HG03159 (cell line): ENCODE results near the gene ACTG2.
"Not testable (repeated sequence)": the region's sequence is repeated elsewhere in the genome, so short reads cannot be mapped to it uniquely, and the experiment has no call there.

Experiments
- ATAC-seq: cut with Tn5 transposase; IDR thresholded peaks from one replicate; pipeline ENCODE4 v1.9.1; 2021; ENCODE audit warnings: mild to moderate bottlenecking, moderate library complexity; ENCODE audit not compliant: unreplicated experiment

Gene ACTG2

DNA sequence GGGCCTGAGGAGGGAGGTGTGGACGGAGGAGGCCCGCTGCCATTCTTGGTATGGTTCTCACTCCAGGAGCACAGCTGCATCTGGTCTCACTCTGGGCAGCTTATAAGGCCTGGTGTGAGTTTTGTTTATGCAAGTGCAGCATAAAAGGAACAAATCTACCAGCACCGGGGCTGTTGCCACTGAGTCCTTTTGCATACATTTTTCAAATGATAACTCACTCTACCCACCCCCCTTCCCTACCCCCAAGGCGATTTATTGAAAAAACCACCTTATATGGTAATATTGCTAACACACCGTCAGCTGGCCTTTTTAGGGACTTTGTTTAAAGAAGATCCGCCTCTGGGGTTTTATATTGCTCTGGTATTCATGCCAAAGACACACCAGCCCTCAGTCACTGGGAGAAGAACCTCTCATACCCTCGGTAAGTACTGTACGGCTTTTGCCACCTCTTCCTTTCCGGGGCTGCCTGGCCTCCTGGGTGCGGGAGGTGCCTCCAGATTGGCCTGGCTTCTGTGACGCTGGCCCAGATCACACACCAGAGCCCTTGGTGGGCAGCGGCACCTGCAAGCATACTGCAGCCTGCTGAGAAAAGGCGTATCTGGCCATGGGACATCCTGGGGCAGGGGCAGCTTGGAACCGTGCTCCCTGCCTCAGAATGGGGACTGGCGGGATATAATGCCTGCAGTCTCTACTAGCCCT, at the start of gene ACTG2:
TSS of gene ACTG2 (plus strand) at position 378 of the 699 bp plus-strand sequence. CDS start 8,304 bp downstream, outside the sequence.
- no peak for ATAC-seq

GRCh38 chr2:73844087-73844486, 48.7 kb upstream of the ACTG2 start:
- no peak for ATAC-seq

- no peak for ATAC-seq
These were observed 42.8 kb upstream of the ACTG2 start for GRCh38 chr2:73850009-73850408.

DNA sequence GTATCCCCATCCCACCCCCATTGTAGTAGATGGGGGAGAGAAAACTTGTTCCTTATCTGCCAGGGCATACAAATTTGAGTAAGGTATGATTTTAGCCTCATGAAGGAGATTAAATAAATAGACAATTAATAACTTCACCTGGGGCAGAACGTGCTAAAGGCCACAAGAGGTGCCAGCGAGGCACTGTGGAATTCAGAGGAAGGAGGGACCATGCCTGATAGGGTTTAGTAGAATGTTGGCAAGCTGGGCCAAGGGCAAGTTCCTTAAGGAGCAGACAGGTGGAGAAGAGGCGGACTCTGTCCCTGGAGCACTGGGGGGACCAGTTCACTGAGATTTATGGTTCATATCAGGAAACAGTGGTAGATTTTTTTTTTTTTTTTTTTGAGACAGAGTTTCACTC, 41.5 kb upstream of the ACTG2 start:
- no peak for ATAC-seq

GRCh38 chr2:73852020-73852419, 40.8 kb upstream of the ACTG2 start:
- no peak for ATAC-seq

DNA sequence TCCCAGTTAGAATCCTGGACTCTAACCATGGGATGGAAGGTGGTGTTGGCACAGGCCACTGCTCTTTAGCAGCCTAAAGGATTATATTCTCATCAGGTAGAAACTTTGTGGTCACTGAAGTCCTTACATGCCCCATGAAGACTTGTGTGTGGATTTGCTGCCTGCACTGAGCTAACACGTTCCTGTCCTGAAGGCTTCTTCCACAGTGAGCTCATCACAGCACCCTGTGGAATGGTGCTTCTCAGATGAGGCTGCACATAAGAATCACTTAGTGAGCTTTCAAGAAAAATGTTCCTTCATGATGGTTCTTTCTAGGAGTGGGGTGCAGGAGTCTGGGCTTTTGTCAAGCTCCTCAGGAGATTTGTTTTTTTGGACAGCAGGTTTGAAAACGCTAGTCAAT, 37.3 kb upstream of the ACTG2 start:
- no peak for ATAC-seq

DNA sequence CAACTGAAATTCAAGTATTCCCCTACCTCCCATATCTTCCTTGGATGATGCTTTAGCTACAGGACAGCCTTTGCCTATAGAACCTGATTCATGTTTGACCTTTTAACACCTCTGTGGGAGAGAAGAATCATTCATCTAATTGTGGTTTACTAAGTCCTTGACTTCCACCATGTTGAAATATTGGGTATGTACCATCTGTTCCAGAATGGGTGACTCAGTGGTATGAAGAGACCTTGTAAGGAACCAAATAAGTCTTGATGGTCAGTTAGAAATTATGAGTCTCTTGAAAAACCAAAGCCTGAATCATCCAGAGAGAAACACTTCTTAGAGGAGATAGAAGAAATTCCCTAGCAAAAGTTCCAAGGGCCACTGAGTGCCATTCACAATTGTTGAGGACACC, 36.6 kb upstream of the ACTG2 start:
- ATAC-seq, result no peak

DNA sequence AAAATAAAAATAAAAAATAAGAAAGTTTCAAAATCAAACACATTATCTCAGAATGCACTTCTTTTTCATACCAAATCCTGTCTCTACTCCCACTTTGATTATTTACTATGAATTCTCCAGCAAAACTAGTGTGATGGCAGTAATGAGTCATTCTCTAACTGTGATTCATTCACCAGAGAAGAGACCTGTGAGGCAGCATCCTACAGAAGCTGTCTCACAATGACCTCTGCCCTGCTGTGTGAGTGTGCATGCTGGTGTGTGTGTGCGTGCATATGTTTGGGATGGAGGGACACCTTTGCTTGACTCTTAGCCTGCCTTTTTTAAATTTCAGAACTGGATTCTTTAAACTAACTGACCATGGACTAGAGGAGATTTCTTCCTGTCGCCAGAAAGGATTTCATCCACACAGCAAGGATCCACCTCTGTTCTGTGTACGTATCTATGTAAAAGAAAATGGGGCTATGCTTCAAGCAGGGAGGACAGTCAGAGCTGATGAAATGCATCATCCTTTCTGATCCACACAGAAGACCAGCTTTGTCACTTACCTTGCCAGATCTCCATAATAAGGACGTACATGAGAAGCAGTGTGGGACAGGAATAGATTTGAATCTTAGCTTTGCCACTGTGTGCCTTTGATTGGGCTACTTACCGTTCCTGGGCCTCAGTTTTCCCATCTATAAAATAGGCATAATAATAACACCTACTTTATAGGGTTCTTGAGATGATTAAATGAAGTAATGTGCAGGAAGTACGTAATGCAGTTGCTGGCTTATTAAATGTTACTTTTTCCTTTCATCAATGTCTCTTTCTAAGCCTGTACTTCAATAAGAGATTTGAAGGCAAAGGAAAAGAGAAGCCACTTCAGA, 32.9 kb upstream of the ACTG2 start:
- no peak for ATAC-seq

- ATAC-seq, result no peak
These were observed 29.8 kb upstream of the ACTG2 start for GRCh38 chr2:73862987-73863386.

- ATAC-seq, result no peak
These were observed 24.4 kb upstream of the ACTG2 start for GRCh38 chr2:73868204-73868978.

- ATAC-seq, result no peak
These were observed 22.7 kb upstream of the ACTG2 start for GRCh38 chr2:73870084-73870483.

DNA sequence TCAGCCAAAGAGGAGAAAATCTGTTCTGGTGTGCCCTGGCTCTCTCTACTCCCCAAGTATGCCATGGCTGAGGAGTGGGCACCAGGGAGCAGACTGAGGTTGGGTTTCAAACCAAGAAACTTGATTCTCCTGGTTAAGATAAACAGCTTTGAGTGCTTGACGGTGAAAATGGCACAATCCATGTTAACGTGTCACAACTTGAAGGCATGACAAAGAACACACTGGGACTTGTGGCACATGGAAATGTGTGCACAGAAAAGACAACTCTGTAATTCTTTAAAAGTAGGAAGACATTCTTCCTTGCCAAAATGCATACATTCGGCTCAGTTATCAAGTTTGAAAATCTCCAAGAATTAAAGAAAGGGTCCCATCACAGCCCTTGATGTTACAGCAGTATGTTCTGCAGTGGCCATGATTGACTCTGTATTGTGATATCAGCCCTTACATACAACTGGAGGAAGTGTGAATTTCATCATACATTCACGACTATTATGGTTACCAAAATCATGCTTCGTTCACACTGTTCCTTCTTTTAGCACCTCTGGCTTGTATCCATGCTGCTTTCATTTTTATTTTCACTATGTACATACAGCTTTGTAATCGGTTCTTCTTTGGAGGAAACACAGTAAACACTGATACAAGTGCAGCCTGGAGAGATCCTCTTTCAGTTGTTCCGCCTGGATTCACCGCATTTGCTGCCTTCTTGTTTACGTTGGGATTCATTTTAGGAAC, 15.6 kb upstream of the ACTG2 start:
- peak; percentile 53 for ATAC-seq

DNA sequence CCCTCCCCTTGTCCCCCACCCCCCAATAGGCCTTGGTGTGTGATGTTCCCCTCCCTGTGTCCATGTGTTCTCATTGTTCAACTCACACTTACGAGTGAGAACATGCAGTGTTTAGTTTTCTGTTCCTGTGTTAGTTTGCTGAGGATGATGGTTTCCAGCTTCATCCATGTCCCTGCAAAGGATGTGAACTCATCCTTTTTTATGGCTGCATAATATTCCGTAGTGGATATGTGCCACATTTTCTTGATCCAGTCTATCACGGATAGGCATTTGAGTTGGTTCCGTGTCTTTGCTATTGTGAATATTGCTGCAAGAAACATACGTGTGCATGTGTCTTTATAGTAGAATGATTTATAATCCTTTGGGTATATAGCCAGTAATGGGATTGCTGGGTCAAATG, 14.8 kb upstream of the ACTG2 start:
- not testable (repeated sequence) for ATAC-seq

GRCh38 chr2:73885406-73885805, 7.4 kb upstream of the ACTG2 start:
- no peak for ATAC-seq

DNA sequence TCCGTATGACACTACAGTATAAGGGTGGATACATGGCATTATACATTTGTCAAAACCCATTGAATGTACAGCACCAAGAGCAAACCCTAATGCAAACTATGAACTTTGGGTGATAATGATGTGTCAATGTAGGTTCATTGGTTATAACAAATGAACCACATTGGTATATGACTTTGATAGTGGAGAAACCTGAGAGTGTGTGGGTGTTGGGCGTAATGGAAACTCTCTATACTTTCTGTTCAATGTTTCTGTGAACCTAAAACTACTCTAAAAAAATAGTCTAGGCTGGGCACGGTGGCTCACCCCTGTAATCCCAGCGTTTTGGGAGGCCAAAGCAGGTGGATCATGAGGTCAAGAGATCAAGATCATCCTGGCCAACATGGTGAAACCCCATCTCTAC, 6.5 kb upstream of the ACTG2 start:
- no peak for ATAC-seq

DNA sequence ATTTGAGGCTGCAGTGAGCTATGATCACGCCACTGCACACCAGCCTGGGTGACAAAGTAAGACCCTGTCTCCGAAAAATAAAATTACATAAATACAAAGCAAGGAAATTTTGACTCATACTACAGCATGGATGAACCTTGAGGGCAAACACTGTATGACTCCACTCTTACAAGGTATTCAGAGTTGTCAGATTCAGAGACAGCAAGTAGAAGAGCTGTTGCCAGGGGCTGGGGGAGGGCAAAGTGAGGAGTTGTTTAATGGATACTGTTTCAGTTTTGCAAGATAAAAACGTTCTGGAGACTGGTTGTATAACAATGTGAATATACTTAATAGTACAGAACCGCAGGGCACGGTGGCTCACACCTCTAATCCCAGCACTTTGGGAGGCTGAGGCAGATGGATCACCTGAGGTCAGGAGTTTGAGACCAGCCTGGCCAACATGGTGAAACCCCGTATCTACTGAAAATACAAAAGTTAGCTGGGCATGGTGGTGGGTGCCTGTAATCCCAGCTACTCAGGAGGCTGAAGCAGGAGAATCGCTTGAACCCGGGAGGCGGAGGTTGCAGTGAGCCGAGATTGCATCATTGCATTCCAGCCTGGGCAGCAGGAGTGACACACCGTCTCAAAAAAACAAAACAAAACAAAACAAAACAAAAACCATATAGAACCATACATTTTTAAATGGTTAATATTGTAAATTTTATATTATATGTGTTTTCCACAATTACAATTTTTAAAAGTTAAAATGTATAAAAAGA, 5.0 kb upstream of the ACTG2 start:
- ATAC-seq, result not testable (repeated sequence)

GRCh38 chr2:73888388-73888787, 4.4 kb upstream of the ACTG2 start:
- ATAC-seq, result no peak

- no peak for ATAC-seq
These were observed 3.6 kb upstream of the ACTG2 start for GRCh38 chr2:73889206-73889605.

- ATAC-seq, result no peak
These were observed 2.3 kb upstream of the ACTG2 start for GRCh38 chr2:73890301-73891092.
